Muscle of leg (tissue), 11 donors: Measurements from ENCODE around the gene GALNT10. TPM values are rescaled to one million over a fixed set of nuclear protein-coding genes. Genes with fewer than 3 reads are reported as not detected.

ENCODE experiments used
- DNase-seq: peaks from one replicate; pipeline ENCODE4 v3.0.0; 2013
- H3K27ac ChIP-seq: one replicate; pipeline ENCODE4 v1.5.1; 2013; ENCODE audit warnings: mild to moderate bottlenecking, low read length, control low read depth
- H3K27me3 ChIP-seq: one replicate; pipeline ENCODE4 v1.6.1; 2013; ENCODE audit warnings: low read length; ENCODE audit not compliant: control insufficient read depth, insufficient read depth
- H3K36me3 ChIP-seq: one replicate; pipeline ENCODE4 v1.6.1; 2013; ENCODE audit warnings: low read length; ENCODE audit not compliant: control insufficient read depth, insufficient read depth
- H3K4me1 ChIP-seq: one replicate; pipeline ENCODE4 v1.6.1; 2013; ENCODE audit warnings: low read length; ENCODE audit not compliant: control insufficient read depth, insufficient read depth
- H3K4me3 ChIP-seq: one replicate; pipeline ENCODE4 v1.5.1; 2013; ENCODE audit warnings: low read length, control low read depth
- H3K9me3 ChIP-seq: replicated peaks from 2 replicates; pipeline ENCODE4 v1.6.1; 2013; ENCODE audit warnings: low read depth, low read length; ENCODE audit not compliant: control insufficient read depth
- WGBS: methylation state at CpG from one replicate; pipeline ENCODE4 v1.1.5; 2013; ENCODE audit warnings: missing lambda C conversion rate; ENCODE audit not compliant: insufficient coverage; 5-methylcytosine and 5-hydroxymethylcytosine counted together
- polyA plus RNA-seq, 8 donors: library from polyadenylated mRNA; unstranded; fragments of 120-200 nt; gene quantifications; one replicate each; pipeline versions ENCODE4 v1.2.1 to v1.2.3, GENCODE V29; 2013; ENCODE audit warnings: inconsistent platforms in 1 of 8, low replicate concordance in 1 of 8; ENCODE audit not compliant: insufficient read length in 8 of 8, insufficient read depth in 1 of 8
- total RNA-seq: library from RNA; stranded (reverse); fragments of 120-200 nt; gene quantifications from one replicate; pipeline ENCODE4 v1.2.4, GENCODE V29; 2013

The GALNT10 gene
- total and polyA plus RNA-seq, 9 donors: 16.6 to 27.8 (median 20.5) TPM

DNA sequence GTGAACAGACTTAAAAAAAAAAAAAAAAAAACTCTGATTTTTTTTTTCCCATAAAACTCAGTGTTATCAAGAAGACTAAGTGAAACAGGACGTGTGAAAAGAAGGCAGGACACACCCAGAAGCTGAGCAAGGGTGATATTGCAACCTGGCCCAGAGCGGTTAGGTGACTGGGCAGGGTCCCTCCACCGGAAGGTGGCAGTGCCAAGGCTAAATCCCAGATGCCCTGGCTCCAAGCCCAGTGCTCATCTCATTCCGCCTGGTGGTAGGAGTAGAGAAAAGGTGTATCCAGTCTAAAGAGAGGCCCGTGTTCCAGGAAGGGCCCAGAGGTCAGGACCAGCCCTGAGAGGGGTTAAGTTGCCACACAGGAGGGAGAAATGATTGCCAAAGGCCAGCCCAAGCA, 203.8 kb downstream of the GALNT10 start:
- Histone ChIP-seq H3K27ac (no peak overlapping the region), H3K9me3 (no peaks in the 10 kb centered on the region), H3K36me3 (peaks cover 9% of the 10 kb centered on the region), H3K4me1 (no peaks in the 10 kb centered on the region), H3K27me3 (no peaks in the 10 kb centered on the region), H3K4me3 (no peak overlapping the region)
- WGBS: 83% methylated on average over 5 of the region's 5 CpGs
- DNase-seq: no peak

- no peak for DNase-seq
- Histone ChIP-seq H3K4me3 (no peak overlapping the region), H3K27ac (no peak overlapping the region), H3K4me1 (no peaks in the 10 kb centered on the region), H3K9me3 (no peaks in the 10 kb centered on the region), H3K36me3 (peaks cover 9% of the 10 kb centered on the region), H3K27me3 (no peaks in the 10 kb centered on the region)
- 56% methylated on average over 11 of the region's 14 CpGs for WGBS
Observed at GRCh38 chr5:154395407-154396106, 205.0 kb downstream of the GALNT10 start.

DNA sequence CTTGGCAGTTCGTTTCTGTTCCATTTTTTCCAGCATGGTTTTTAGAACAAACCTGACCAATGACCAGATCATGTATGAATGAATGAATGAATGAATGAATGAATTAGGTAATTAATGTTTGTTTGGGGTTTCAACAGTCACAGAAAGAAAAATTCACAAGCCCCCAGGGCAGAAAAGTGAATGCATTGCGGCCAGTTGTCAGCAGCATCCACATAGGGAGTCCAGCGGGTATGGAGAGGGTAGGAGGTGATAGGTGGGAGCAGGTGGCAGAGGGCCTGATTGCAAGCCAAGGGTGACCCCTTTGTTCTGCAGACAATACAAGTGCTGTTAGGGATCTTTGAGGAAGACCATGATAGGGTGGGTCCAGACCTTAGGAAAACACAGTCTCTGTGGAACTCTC, 205.6 kb downstream of the GALNT10 start:
- DNase-seq: no peak
- Histone ChIP-seq H3K4me1 (no peaks in the 10 kb centered on the region), H3K9me3 (no peaks in the 10 kb centered on the region), H3K4me3 (no peak overlapping the region), H3K36me3 (peaks cover 9% of the 10 kb centered on the region), H3K27me3 (no peaks in the 10 kb centered on the region), H3K27ac (no peak overlapping the region)
- WGBS: 96% methylated on average over 2 of the region's 3 CpGs

DNA sequence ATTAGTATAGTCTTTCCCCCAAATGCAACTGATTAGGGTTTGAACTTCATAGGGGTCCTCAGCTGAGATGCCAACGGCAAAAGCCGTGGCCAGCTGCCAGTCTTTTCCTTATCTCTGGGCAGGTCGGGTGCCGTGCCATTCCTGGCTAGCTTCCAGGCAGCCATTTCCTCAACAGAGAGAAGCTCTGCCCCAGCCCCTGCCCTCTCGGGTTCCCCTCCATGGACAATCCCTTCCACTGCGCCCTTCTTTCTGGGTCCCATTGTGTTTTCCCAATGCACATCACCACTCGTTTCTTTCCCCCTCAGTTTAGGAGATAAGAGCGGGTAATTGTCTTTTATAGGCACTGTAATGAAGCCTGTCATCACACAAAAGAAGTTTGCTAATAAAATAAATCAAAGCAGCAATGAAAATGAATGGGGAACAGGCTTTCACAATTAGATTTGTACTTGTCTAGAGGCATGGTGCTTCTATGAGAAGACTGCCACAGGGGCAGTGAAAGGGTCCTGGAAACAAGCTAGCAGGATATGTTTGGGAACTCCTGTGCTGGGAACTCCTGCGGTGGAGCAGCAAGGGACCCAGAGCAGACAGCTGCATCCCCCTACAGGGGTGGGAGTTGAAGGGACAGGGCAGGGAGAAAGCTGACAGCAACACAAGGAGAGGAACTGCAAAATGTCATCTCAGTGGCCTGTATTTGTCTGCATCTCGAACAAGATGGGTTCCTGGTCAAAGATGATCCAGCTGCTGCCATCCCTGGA, 207.3 kb downstream of the GALNT10 start:
- 64% methylated on average over 6 of the region's 10 CpGs for WGBS
- no peak for DNase-seq

GRCh38 chr5:154400678-154401077, 210.1 kb downstream of the GALNT10 start:
- H3K4me3 ChIP-seq: no peak overlapping the region
- peaks cover 7% of the 10 kb centered on the region for H3K36me3 ChIP-seq
- DNase-seq: no peak
- H3K27me3 ChIP-seq: no peaks in the 10 kb centered on the region
- no peaks in the 10 kb centered on the region for H3K9me3 ChIP-seq
- H3K4me1 ChIP-seq: peaks cover 7% of the 10 kb centered on the region
- WGBS: no CpG with 5 or more reads among the region's 3 CpGs
- no peak overlapping the region for H3K27ac ChIP-seq

More for the DNA sequence above, 207.3 kb downstream of the GALNT10 start:
- Histone ChIP-seq H3K9me3 (no peaks in the 10 kb centered on the region), H3K27me3 (no peaks in the 10 kb centered on the region), H3K36me3 (peaks cover 9% of the 10 kb centered on the region), H3K27ac (no peak overlapping the region), H3K4me3 (no peak overlapping the region), H3K4me1 (no peaks in the 10 kb centered on the region)

DNA sequence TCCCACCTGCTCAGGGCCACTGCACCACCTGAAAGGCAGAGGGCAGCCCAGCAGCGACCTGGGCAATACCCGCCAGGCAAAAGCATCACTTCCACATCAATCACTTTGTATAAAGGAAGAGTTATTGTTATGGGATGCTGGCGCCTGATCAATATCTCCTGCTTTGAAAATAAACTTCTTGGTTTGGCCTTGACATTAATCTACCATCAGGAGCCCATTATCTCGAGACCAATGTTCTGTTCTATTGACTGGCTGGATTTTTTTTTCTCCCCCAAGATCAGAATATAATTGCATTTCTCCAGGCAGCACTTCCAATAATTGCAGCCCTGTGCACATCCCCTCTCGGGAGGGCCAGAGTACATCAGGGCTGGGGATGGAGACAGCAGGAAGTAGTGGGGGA, 210.8 kb downstream of the GALNT10 start:
- Histone ChIP-seq H3K4me3 (no peak overlapping the region), H3K36me3 (peaks cover 7% of the 10 kb centered on the region), H3K27me3 (no peaks in the 10 kb centered on the region), H3K27ac (no peak overlapping the region), H3K4me1 (peaks cover 7% of the 10 kb centered on the region), H3K9me3 (no peaks in the 10 kb centered on the region)
- WGBS: 50% methylated on average over 1 of the region's 5 CpGs
- no peak for DNase-seq

DNA sequence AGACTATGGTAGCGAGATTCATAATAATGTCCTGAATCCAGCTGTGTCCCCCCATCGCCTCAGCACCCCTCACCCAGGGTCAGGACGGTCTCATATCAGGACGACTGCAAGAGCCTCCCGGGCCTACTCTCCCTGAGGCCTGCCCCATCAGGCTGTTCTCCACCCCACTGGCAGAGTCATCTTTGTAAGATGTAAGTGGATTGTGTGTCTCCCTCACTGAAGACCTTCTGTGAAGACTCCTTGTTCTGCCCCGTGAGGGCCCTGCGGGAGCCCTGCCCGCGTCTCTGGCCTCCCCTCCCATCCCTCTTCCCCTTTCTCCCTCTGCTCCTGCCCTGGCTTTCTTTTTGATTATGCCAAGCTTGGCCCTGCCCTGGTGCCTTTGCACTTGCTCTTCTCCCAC, 211.4 kb downstream of the GALNT10 start:
- Histone ChIP-seq H3K27ac (no peak overlapping the region), H3K4me3 (no peak overlapping the region), H3K4me1 (peaks cover 7% of the 10 kb centered on the region), H3K27me3 (no peaks in the 10 kb centered on the region), H3K9me3 (no peaks in the 10 kb centered on the region), H3K36me3 (peaks cover 7% of the 10 kb centered on the region)
- WGBS: 100% methylated on average over 5 of the region's 9 CpGs
- DNase-seq: no peak

GRCh38 chr5:154402611-154403010, 212.1 kb downstream of the GALNT10 start:
- Histone ChIP-seq H3K36me3 (peaks cover 7% of the 10 kb centered on the region), H3K27ac (no peak overlapping the region), H3K4me3 (no peak overlapping the region), H3K27me3 (no peaks in the 10 kb centered on the region), H3K4me1 (peaks cover 7% of the 10 kb centered on the region), H3K9me3 (no peaks in the 10 kb centered on the region)
- 92% methylated on average over 7 of the region's 10 CpGs for WGBS
- DNase-seq: no peak

- H3K36me3 ChIP-seq: peaks cover 7% of the 10 kb centered on the region
- no peak overlapping the region for H3K27ac ChIP-seq
- H3K4me3 ChIP-seq: no peak overlapping the region
- WGBS: 91% methylated on average over 4 of the region's 4 CpGs
- H3K4me1 ChIP-seq: peaks cover 7% of the 10 kb centered on the region
- H3K27me3 ChIP-seq: no peaks in the 10 kb centered on the region
- no peak for DNase-seq
- H3K9me3 ChIP-seq: no peaks in the 10 kb centered on the region
Observed at GRCh38 chr5:154403234-154403633, 212.7 kb downstream of the GALNT10 start.

GRCh38 chr5:154403776-154404387, 213.3 kb downstream of the GALNT10 start:
- WGBS: 42% methylated on average over 2 of the region's 8 CpGs
- no peak overlapping the region for H3K27ac ChIP-seq
- peaks cover 5% of the 10 kb centered on the region for H3K36me3 ChIP-seq
- no peak overlapping the region for H3K4me3 ChIP-seq
- H3K9me3 ChIP-seq: no peaks in the 10 kb centered on the region
- no peaks in the 10 kb centered on the region for H3K27me3 ChIP-seq
- DNase-seq: no peak
- peaks cover 7% of the 10 kb centered on the region for H3K4me1 ChIP-seq
